Measurements from ENCODE around the gene GRIN2C.

GRIN2C gene

DNA sequence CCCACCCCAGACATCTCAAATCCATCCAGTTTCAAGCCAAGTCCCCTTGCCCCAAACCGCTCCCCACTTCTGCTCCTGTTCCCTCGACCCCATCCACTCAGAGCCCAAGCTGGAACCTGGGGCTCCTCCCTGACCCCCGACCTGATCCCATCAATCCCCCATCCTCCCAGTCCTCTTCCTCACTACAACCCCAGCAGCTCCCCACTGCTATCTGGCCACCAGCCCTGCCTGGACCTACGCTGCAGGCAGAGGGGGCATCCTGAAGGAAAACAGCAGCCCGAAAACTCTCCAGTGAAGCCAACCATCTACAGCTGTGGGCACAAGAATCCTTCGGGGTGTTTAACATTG, 9.2 kb upstream of the GRIN2C start:
- DNase-seq (ENCODE audit: extremely low read depth, low read depth), result no peak
- TF ChIP-seq, protein P1, sequence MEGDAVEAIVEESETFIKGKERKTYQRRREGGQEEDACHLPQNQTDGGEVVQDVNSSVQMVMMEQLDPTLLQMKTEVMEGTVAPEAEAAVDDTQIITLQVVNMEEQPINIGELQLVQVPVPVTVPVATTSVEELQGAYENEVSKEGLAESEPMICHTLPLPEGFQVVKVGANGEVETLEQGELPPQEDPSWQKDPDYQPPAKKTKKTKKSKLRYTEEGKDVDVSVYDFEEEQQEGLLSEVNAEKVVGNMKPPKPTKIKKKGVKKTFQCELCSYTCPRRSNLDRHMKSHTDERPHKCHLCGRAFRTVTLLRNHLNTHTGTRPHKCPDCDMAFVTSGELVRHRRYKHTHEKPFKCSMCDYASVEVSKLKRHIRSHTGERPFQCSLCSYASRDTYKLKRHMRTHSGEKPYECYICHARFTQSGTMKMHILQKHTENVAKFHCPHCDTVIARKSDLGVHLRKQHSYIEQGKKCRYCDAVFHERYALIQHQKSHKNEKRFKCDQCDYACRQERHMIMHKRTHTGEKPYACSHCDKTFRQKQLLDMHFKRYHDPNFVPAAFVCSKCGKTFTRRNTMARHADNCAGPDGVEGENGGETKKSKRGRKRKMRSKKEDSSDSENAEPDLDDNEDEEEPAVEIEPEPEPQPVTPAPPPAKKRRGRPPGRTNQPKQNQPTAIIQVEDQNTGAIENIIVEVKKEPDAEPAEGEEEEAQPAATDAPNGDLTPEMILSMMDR (IDR thresholded peaks at IDR 0.05; ENCODE audit: low read depth, low read length, missing control alignments), result no peak
- no peak overlapping the region for H3K4me3 ChIP-seq (replicated peaks; ENCODE audit: low read depth, low read length)

DNA sequence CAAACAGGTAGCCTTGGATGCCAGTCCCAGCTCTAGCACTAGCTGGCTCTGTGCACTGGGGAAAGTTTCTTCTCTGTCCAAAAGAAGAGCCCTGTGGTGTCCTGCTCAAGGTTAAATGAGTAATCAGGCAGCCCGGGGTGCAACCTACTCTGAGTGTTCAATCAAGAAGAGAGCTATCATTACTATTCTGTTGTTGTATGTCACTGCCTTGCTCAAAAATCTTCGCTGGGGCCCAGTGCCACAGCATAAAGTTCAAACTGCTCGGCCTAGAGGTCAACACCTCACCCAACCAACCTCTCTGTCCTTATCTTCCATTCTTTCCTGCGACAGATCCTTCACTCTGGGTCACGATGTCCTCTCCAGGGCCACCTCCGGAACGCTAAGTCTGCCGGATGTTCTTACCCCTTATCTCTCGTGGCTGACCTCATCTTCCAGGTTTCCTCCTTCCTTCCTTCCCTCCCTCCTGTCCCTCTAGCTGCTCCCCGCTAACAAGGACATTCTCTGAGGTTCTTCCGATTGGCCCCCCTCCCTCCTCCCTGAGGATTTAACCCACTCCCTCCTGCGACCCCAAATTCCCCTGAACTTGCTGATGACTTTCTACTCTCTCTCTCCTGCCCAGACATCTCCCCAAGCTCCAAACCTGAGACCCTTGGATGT, 8.7 kb upstream of the GRIN2C start:
- no peak for DNase-seq (ENCODE audit: extremely low read depth, low read depth)
- TF ChIP-seq, protein P1 (IDR thresholded peaks at IDR 0.05; ENCODE audit: low read depth, low read length, missing control alignments), result no peak

DNA sequence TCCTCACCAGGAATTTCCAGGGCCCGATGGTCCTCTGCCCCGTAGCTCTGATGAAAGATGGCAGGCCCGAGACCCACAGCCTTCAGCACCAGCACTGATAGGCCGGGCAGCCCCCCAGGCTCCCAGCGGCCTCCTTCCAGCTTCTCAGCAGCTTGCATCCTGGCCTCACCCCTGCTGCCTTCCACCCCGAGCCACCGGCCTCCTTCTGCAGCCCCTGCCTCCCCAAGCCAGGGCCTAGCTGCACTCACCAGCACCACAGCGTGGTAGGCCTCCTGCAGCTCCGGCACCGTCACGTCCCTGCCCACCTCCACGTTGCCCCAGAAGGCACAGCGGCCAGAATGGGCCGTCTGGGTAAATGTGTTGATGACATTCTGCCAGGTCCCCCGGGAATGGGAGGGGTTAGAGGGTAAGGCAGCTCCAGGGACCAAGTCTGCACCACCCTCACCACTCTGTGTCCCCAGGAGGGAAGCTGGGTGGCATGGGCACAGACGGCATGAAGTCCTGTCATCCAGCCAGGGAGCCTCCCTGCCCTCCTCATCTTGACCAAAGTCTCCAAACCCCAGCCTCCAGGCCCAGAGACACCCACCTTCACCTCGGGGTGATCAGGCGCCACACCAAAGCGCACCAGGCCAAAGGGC, 6.6 kb upstream of the GRIN2C start:
- no peak for DNase-seq (ENCODE audit: extremely low read depth, low read depth)
- H3K4me3 ChIP-seq (replicated peaks; ENCODE audit: low read depth, low read length), result no peak overlapping the region
- TF ChIP-seq, protein P1 (IDR thresholded peaks at IDR 0.05; ENCODE audit: low read depth, low read length, missing control alignments), result no peak

More for the DNA sequence above, 8.7 kb upstream of the GRIN2C start:
- no peak overlapping the region for H3K4me3 ChIP-seq (replicated peaks; ENCODE audit: low read depth, low read length)

DNA sequence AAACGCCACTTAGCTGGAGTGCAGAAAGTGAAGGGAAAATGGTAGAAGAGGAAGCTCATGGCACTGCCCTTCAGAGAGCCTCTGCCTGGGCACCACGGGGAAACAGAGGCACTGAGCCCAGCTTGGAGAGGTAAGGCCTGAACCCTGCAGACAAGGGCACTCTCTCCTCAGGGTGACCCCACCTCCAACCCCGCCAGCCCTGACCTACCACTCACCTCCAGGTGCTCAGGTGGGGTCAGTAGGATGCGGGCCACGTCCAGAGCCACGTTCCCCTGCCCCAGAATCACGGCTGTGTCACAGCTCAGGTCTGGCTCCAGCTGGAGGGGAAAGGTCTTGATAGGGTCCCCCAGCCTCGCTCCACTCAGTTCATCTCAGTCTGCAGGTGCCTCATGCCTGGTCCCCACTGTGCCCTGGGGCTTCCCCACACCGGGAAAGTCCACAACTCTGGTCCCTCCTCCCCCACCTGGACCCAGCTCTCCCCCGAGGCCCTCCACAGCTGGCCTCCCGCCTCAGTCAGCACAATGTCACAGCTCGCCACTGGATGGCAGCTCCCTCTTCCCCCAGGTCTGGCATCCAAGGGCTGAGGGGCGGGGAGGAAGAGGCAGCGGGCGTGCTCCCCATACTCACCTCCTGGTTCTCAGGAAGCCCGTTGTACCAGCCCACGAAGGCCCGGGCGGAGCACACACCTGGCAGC, 6.0 kb upstream of the GRIN2C start:
- TF ChIP-seq, protein P1 (IDR thresholded peaks at IDR 0.05; ENCODE audit: low read depth, low read length, missing control alignments), result no peak
- no peak for DNase-seq (ENCODE audit: extremely low read depth, low read depth)
- no peak overlapping the region for H3K4me3 ChIP-seq (replicated peaks; ENCODE audit: low read depth, low read length)

DNA sequence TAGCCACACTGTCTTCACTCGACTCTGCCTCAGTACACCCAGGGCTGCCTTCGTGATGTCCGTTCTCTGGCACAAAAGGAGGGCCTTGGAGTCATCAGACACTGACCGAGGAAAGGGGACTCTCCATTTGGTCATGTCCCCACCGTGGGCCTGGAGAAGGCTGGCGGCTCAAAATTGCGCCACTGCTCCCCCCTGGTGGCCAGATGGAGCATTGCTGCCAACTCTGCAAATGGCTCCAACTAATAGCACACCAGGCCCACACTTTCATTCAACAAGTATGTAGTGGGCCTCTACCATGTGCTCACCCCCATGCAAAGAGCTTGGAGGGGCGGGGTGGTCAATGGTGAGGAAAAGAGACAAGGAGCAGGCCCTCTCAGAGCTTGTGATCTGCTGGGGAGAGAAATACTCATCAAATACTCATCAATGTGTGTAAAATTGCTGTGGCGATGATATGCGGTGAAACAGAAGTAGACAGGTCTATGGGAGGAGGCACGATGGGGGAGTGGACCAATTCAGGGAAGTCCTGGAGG, 5.2 kb upstream of the GRIN2C start:
- TF ChIP-seq, protein P1 (IDR thresholded peaks at IDR 0.05; ENCODE audit: low read depth, low read length, missing control alignments), result peak; percentile 94

DNA sequence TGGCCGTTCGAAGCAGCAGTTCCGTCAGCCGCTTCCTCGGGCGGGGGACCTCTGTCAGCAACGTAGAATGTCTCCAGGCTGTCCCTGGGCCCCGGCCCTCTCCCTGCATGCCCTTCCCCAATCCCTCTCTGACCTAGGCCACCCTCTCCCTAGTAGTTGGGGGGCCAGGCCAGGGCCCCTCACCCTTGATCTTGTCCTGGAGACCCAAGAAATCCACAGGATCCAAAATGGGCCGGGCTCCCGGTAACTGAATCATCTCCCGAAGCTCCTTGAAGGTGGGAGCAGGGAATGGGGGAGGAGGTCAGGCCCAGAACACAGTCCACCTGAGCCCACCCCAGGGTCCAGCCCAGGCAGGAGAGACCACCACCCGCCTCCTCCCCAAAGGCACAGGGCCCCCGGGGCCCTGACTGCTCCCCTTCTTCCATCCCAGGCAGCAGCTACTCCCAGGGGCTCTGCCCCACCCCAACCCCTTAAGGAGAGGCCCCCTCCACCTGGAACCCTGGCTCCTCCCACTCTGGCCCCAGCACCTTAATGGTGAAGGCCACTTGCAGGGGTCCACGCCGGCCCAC, 4.7 kb upstream of the GRIN2C start:
- no peak for DNase-seq (ENCODE audit: extremely low read depth, low read depth)
- TF ChIP-seq, protein P1 (IDR thresholded peaks at IDR 0.05; ENCODE audit: low read depth, low read length, missing control alignments), result no peak
- H3K4me3 ChIP-seq (replicated peaks; ENCODE audit: low read depth, low read length), result no peak overlapping the region

More for the DNA sequence above, 5.2 kb upstream of the GRIN2C start:
- H3K4me3 ChIP-seq (replicated peaks; ENCODE audit: low read depth, low read length), result no peak overlapping the region
- DNase-seq (ENCODE audit: extremely low read depth, low read depth), result peak; percentile 42
